ENCODE results near the gene MRPL16. TPM values are rescaled to one million over a fixed set of nuclear protein-coding genes. Genes with fewer than 3 reads are reported as not detected.
A peak's percentile ranks its signal among the peaks of the same experiment; 100 is the strongest.
"Not testable (repeated sequence)": the region's sequence is repeated elsewhere in the genome, so short reads cannot be mapped to it uniquely, and the experiment has no call there.

Gene MRPL16
- total RNA-seq, 1 experiment from 2014 or later: 66.1 TPM

GRCh38 chr11:59829358-59829757, 18.8 kb upstream of the MRPL16 start:
- Histone ChIP-seq H3K4me3 (no peak overlapping the region), H3K27ac (no peak overlapping the region), H3K36me3 (no peaks in the 10 kb centered on the region), H3K27me3 (no peaks in the 10 kb centered on the region), H3K4me1 (no peaks in the 10 kb centered on the region), H3K9me3 (replicated peaks) (no peaks in the 10 kb centered on the region)
- DNase-seq: no peak

- H3K36me3 ChIP-seq: no peaks in the 10 kb centered on the region
- H3K9me3 ChIP-seq (replicated peaks): no peaks in the 10 kb centered on the region
- H3K4me3 ChIP-seq: no peak overlapping the region
- H3K27ac ChIP-seq: no peak overlapping the region
- peak; percentile 52 to 82 for DNase-seq
- H3K27me3 ChIP-seq: no peaks in the 10 kb centered on the region
- H3K4me1 ChIP-seq: peaks cover 21% of the 10 kb centered on the region
These were observed 12.5 kb upstream of the MRPL16 start for GRCh38 chr11:59822989-59823566.

GRCh38 chr11:59818572-59818971, 8.0 kb upstream of the MRPL16 start:
- peak; percentile 7 to 55 for DNase-seq
- H3K9me3 ChIP-seq (replicated peaks): no peaks in the 10 kb centered on the region

GRCh38 chr11:59816434-59816833, 5.9 kb upstream of the MRPL16 start:
- H3K4me3 ChIP-seq; H3K9me3 ChIP-seq (replicated peaks): not testable (repeated sequence)

More at GRCh38 chr11:59818572-59818971, 8.0 kb upstream of the MRPL16 start:
- Histone ChIP-seq H3K4me1 (peaks cover 34% of the 10 kb centered on the region), H3K27me3 (no peaks in the 10 kb centered on the region), H3K36me3 (no peaks in the 10 kb centered on the region), H3K27ac (peak overlapping the region; percentile 60), H3K4me3 (no peak overlapping the region)

GRCh38 chr11:59815754-59816153, 5.2 kb upstream of the MRPL16 start:
- no peak overlapping the region for H3K4me3 ChIP-seq
- H3K27ac ChIP-seq: no peak overlapping the region
- H3K4me1 ChIP-seq: peaks cover 29% of the 10 kb centered on the region
- no peaks in the 10 kb centered on the region for H3K27me3 ChIP-seq
- H3K36me3 ChIP-seq: no peaks in the 10 kb centered on the region
- no peak for DNase-seq
- no peaks in the 10 kb centered on the region for H3K9me3 ChIP-seq (replicated peaks)

More at GRCh38 chr11:59816434-59816833, 5.9 kb upstream of the MRPL16 start:
- H3K4me1 ChIP-seq: peaks cover 29% of the 10 kb centered on the region
- not testable (repeated sequence) for H3K36me3 ChIP-seq, DNase-seq, H3K27me3 ChIP-seq, H3K27ac ChIP-seq

- H3K4me3 ChIP-seq: no peak overlapping the region
- no peaks in the 10 kb centered on the region for H3K9me3 ChIP-seq (replicated peaks)
- no peak for DNase-seq
- H3K27ac ChIP-seq: no peak overlapping the region
- H3K27me3 ChIP-seq: no peaks in the 10 kb centered on the region
- H3K36me3 ChIP-seq: no peaks in the 10 kb centered on the region
- peaks cover 26% of the 10 kb centered on the region for H3K4me1 ChIP-seq
These were observed 3.4 kb upstream of the MRPL16 start for GRCh38 chr11:59814021-59814420.

GRCh38 chr11:59813364-59813763, 2.8 kb upstream of the MRPL16 start:
- no peak for DNase-seq
- Histone ChIP-seq H3K4me1 (peaks cover 20% of the 10 kb centered on the region), H3K27ac (no peak overlapping the region), H3K9me3 (replicated peaks) (no peaks in the 10 kb centered on the region), H3K4me3 (no peak overlapping the region), H3K36me3 (peaks cover 4% of the 10 kb centered on the region), H3K27me3 (no peaks in the 10 kb centered on the region)

- DNase-seq: no peak
- H3K4me3 ChIP-seq: no peak overlapping the region
- no peaks in the 10 kb centered on the region for H3K27me3 ChIP-seq
- peaks cover 9% of the 10 kb centered on the region for H3K4me1 ChIP-seq
- H3K9me3 ChIP-seq (replicated peaks): no peaks in the 10 kb centered on the region
- peaks cover 9% of the 10 kb centered on the region for H3K36me3 ChIP-seq
- H3K27ac ChIP-seq: no peak overlapping the region
These were observed 1.6 kb upstream of the MRPL16 start for GRCh38 chr11:59812220-59812619.

GRCh38 chr11:59810911-59811259, 307 bp upstream of the MRPL16 start:
- DNase-seq: no peak
- no peaks in the 10 kb centered on the region for H3K9me3 ChIP-seq (replicated peaks)
- 0 out of 2 replicates have a peak, but pooled peaks cover 2% of the 10 kb centered on the region for H3K4me1 ChIP-seq
- H3K27me3 ChIP-seq: no peaks in the 10 kb centered on the region
- peak overlapping the region; percentile 61 for H3K27ac ChIP-seq
- H3K4me3 ChIP-seq: peak overlapping the region; percentile 98
- H3K36me3 ChIP-seq: peaks cover 22% of the 10 kb centered on the region

- H3K27me3 ChIP-seq: no peaks in the 10 kb centered on the region
- no peak overlapping the region for H3K27ac ChIP-seq
- no peak overlapping the region for H3K4me3 ChIP-seq
- 0 out of 2 replicates have a peak, but pooled peaks cover 2% of the 10 kb centered on the region for H3K4me1 ChIP-seq
- DNase-seq: no peak
- H3K36me3 ChIP-seq: peaks cover 39% of the 10 kb centered on the region
- no peaks in the 10 kb centered on the region for H3K9me3 ChIP-seq (replicated peaks)
These were observed 3.4 kb downstream of the MRPL16 start for GRCh38 chr11:59807047-59807610.

GRCh38 chr11:59804061-59804460, 6.5 kb downstream of the MRPL16 start:
- no peaks in the 10 kb centered on the region for H3K9me3 ChIP-seq (replicated peaks)
- no peaks in the 10 kb centered on the region for H3K27me3 ChIP-seq
- H3K27ac ChIP-seq: no peak overlapping the region
- DNase-seq: no peak
- no peak overlapping the region for H3K4me3 ChIP-seq
- H3K4me1 ChIP-seq: no peaks in the 10 kb centered on the region
- H3K36me3 ChIP-seq: peaks cover 39% of the 10 kb centered on the region

- DNase-seq: peak in 1 of 2 experiments; percentile 53
- Histone ChIP-seq H3K27ac (no peak overlapping the region), H3K4me3 (no peak overlapping the region), H3K4me1 (no peaks in the 10 kb centered on the region), H3K27me3 (no peaks in the 10 kb centered on the region), H3K36me3 (peaks cover 30% of the 10 kb centered on the region), H3K9me3 (replicated peaks) (no peaks in the 10 kb centered on the region)
These were observed 7.9 kb downstream of the MRPL16 start for GRCh38 chr11:59802639-59803176.

GRCh38 chr11:59801981-59802638, 8.5 kb downstream of the MRPL16 start:
- peaks cover 29% of the 10 kb centered on the region for H3K36me3 ChIP-seq
- H3K4me1 ChIP-seq: no peaks in the 10 kb centered on the region
- H3K9me3 ChIP-seq (replicated peaks): no peaks in the 10 kb centered on the region
- no peaks in the 10 kb centered on the region for H3K27me3 ChIP-seq
- no peak overlapping the region for H3K27ac ChIP-seq
- no peak overlapping the region for H3K4me3 ChIP-seq
- no peak for DNase-seq

- no peak overlapping the region for H3K4me3 ChIP-seq
- H3K27me3 ChIP-seq: no peaks in the 10 kb centered on the region
- no peaks in the 10 kb centered on the region for H3K9me3 ChIP-seq (replicated peaks)
- H3K27ac ChIP-seq: no peak overlapping the region
- peaks cover 20% of the 10 kb centered on the region for H3K36me3 ChIP-seq
- H3K4me1 ChIP-seq: no peaks in the 10 kb centered on the region
- no peak for DNase-seq
These were observed 9.3 kb downstream of the MRPL16 start for GRCh38 chr11:59801160-59801706.

- no peak for DNase-seq
- no peaks in the 10 kb centered on the region for H3K4me1 ChIP-seq
These were observed 10.1 kb downstream of the MRPL16 start for GRCh38 chr11:59800390-59801025.

More at GRCh38 chr11:59800390-59801025, 10.1 kb downstream of the MRPL16 start:
- Histone ChIP-seq H3K9me3 (replicated peaks) (no peaks in the 10 kb centered on the region), H3K36me3 (peaks cover 13% of the 10 kb centered on the region), H3K27ac (no peak overlapping the region), H3K27me3 (no peaks in the 10 kb centered on the region), H3K4me3 (no peak overlapping the region)
